HCT116 (cell line): Measurements from ENCODE around the gene ACSF2. TPM values are rescaled to one million over a fixed set of nuclear protein-coding genes. Genes with fewer than 3 reads are reported as not detected.

Experiments used
- ATF3 ChIP-seq: IDR thresholded peaks from 2 replicates; pipeline ENCODE4 v1.6.1; 2012
- CBX3 ChIP-seq: IDR thresholded peaks from 2 replicates; pipeline ENCODE4 v1.6.1; 2012; ENCODE audit warnings: low read depth
- CEBPB ChIP-seq: IDR thresholded peaks from 2 replicates; pipeline ENCODE4 v1.6.1; 2012; ENCODE audit warnings: low read depth
- ELF1 ChIP-seq: IDR thresholded peaks from 2 replicates; pipeline ENCODE4 v1.6.1; 2012; ENCODE audit warnings: low read depth, borderline replicate concordance
- EZH2phosphoT487 ChIP-seq: fragments of 200-600 bp; IDR thresholded peaks from 2 replicates; pipeline ENCODE4 v1.6.1; 2018; ENCODE audit warnings: antibody characterized with exemption, borderline replicate concordance
- JUND ChIP-seq: IDR thresholded peaks from 2 replicates; pipeline ENCODE4 v1.6.1; 2012
- POLR2A ChIP-seq: IDR thresholded peaks from 2 replicates; pipeline ENCODE4 v1.7.0; 2011; ENCODE audit warnings: borderline replicate concordance; ENCODE audit not compliant: insufficient read depth, insufficient read length; ENCODE audit errors: extremely low read depth
- SRF ChIP-seq: IDR thresholded peaks from 2 replicates; pipeline ENCODE4 v1.6.1; 2012; ENCODE audit warnings: low read depth
- TCF7L2 ChIP-seq: IDR thresholded peaks from 2 replicates; pipeline ENCODE4 v1.7.0; 2011; ENCODE audit warnings: borderline replicate concordance, inconsistent platforms; ENCODE audit not compliant: insufficient read depth, insufficient read length; ENCODE audit errors: extremely low read depth
- YY1 ChIP-seq: IDR thresholded peaks from 2 replicates; pipeline ENCODE4 v1.6.1; 2011; ENCODE audit warnings: low read length, low read depth, moderate library complexity, mild to moderate bottlenecking; ENCODE audit not compliant: insufficient replicate concordance; ENCODE audit errors: extremely low read depth
- ZBTB33 ChIP-seq: IDR thresholded peaks from 2 replicates; pipeline ENCODE4 v1.6.1; 2011; ENCODE audit warnings: mild to moderate bottlenecking, low read length, moderate library complexity; ENCODE audit not compliant: insufficient replicate concordance; ENCODE audit errors: extremely low read depth
- total RNA-seq: library from RNA; stranded (reverse); gene quantifications from one replicate; pipeline ENCODE4 v1.2.1, GENCODE V29; 2021; ENCODE audit not compliant: unreplicated experiment
- TF ChIP-seq, protein P1 (sequence below), 3 experiments: fragments of 200-600 bp in 1 of 3; sonication (generic) in 1 of 3; IDR thresholded peaks in 2 of 3; conservative IDR thresholded peaks in 1 of 3; 2 replicates each; pipeline ENCODE4 v1.5.1; 2012 to 2017; ENCODE audit warnings: low read depth in 2 of 3, low read length in 2 of 3, antibody characterized with exemption in 1 of 3, borderline replicate concordance in 1 of 3, control low read depth in 1 of 3, mild to moderate bottlenecking in 1 of 3, mixed read lengths in 1 of 3, mixed run types in 1 of 3, moderate library complexity in 1 of 3; ENCODE audit not compliant: insufficient read depth in 1 of 3

The ACSF2 gene
- total RNA-seq, 1 experiment from 2014 or later: 52.4 TPM

DNA sequence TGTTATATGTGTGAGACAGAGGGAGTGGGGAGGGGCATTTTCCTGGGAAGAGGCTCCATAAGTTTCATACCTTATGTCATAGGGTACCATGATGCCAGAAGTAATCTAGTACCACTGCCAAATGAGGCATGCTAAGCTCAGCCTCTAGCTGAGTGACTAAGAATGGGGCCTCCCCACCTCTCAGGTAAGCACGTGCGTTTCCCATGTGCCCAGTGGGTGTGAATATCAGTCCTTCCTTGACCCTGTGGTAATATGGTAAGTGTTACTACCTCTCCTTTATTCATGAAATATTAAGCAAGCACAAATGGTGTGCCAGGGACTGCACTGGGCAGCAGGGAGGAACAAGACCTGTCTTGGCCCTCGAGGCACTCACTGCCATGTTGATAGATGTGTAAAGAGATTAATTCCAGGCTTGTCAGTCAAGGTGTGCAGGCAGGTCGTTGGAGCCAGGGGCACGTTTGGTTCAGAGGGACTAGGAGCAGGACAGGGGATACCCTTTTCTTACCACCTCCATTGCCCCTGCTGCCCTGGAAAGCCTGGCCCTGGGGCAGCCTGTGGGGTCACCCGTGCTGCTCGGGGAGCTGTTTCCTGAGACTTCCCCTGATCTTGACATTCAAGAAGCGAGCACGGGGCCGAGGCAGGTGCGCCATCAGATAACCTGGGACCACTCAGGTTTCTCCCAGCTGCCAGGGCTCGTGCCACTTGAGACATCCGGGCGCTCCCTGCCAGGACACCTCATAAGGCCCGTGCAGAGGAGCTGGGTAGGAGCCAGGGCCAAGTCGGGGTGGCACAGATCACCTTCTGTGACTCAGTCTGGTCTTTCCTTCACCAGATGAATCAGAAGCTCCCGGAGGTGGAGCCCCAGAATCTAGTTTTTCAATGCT lies 61.4 kb downstream of the ACSF2 start (continued):
- TF ChIP-seq ZBTB33 (no peak), EZH2phosphoT487 (no peak), JUND (peak; percentile 48; the same call in 1 of the 2 replicates), ELF1 (no peak), ATF3 (no peak), CBX3 (no peak), TCF7L2 (no peak), YY1 (no peak), POLR2A (no peak), SRF (no peak), CEBPB (no peak)
- TF ChIP-seq, protein P1, sequence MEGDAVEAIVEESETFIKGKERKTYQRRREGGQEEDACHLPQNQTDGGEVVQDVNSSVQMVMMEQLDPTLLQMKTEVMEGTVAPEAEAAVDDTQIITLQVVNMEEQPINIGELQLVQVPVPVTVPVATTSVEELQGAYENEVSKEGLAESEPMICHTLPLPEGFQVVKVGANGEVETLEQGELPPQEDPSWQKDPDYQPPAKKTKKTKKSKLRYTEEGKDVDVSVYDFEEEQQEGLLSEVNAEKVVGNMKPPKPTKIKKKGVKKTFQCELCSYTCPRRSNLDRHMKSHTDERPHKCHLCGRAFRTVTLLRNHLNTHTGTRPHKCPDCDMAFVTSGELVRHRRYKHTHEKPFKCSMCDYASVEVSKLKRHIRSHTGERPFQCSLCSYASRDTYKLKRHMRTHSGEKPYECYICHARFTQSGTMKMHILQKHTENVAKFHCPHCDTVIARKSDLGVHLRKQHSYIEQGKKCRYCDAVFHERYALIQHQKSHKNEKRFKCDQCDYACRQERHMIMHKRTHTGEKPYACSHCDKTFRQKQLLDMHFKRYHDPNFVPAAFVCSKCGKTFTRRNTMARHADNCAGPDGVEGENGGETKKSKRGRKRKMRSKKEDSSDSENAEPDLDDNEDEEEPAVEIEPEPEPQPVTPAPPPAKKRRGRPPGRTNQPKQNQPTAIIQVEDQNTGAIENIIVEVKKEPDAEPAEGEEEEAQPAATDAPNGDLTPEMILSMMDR (IDR thresholded peaks at IDR 0.05 in 2 of 3, conservative IDR thresholded peaks at IDR 0.05 in 1 of 3; ENCODE audit: borderline replicate concordance in 1 of 3, insufficient read depth in 1 of 3, low read depth in 2 of 3, low read length in 2 of 3): no peak
